CD4-positive, alpha-beta memory T cell (primary cell): ENCODE data around the gene TNNI2. TPM values are rescaled to one million over a fixed set of nuclear protein-coding genes. Genes with fewer than 3 reads are reported as not detected.

Source experiments
- CTCF ChIA-PET: fragments of 350-600 bp; sonication (Branson Sonifier 250); formaldehyde crosslinking; loops from one replicate; lab custom pipeline; 2021; ENCODE audit warnings: inconsistent platforms; ENCODE audit not compliant: partially characterized antibody; lab: Charles Lee
- POLR2A ChIA-PET: fragments of 350-600 bp; sonication (Branson Sonifier 250); formaldehyde crosslinking; loops from one replicate; lab custom pipeline; 2021; ENCODE audit not compliant: partially characterized antibody; lab: Charles Lee
- DNase-seq, 5 donors: peaks; one replicate each; pipeline versions ENCODE4 v3.0.0 to v3.0.0-alpha.2; 2020 to 2022; ENCODE audit warnings: mixed read lengths in 1 of 5
- H3K27ac ChIP-seq: one replicate; pipeline ENCODE4 v1.7.0; 2013; ENCODE audit warnings: low read depth, low read length
- H3K27me3 ChIP-seq: 2 replicates; pipeline ENCODE4 v1.7.0; 2013; ENCODE audit warnings: mild to moderate bottlenecking, low read length, moderate library complexity; ENCODE audit not compliant: insufficient read depth
- H3K36me3 ChIP-seq: 2 replicates; pipeline ENCODE4 v1.7.0; 2013; ENCODE audit warnings: mild to moderate bottlenecking, low read length, moderate library complexity; ENCODE audit not compliant: insufficient read depth
- H3K4me1 ChIP-seq: 2 replicates; pipeline ENCODE4 v1.7.0; 2013; ENCODE audit warnings: mild to moderate bottlenecking, low read length, moderate library complexity; ENCODE audit not compliant: insufficient read depth
- H3K4me3 ChIP-seq, 2 donors: one replicate each; pipeline ENCODE4 v1.7.0; 2013; ENCODE audit warnings: low read length in 2 of 2, mild to moderate bottlenecking in 1 of 2
- H3K9me3 ChIP-seq, 2 donors: one replicate each; pipeline ENCODE4 v1.7.0; 2013; ENCODE audit warnings: low read length in 2 of 2, control low read depth in 1 of 2; ENCODE audit not compliant: control insufficient read depth in 1 of 2
- H3K27ac Mint-ChIP-seq, 7 donors: one replicate each; pipeline ENCODE4 v1.8.0; 2020 to 2021; ENCODE audit warnings: mixed read lengths in 7 of 7, mild to moderate bottlenecking in 6 of 7, inconsistent platforms in 3 of 7, moderate library complexity in 3 of 7
- H3K27me3 Mint-ChIP-seq, 2 donors: one replicate each; pipeline ENCODE4 v1.8.0; 2020 to 2021; ENCODE audit warnings: mixed read lengths in 2 of 2
- H3K36me3 Mint-ChIP-seq, 2 donors: one replicate each; pipeline ENCODE4 v1.8.0; 2020 to 2021; ENCODE audit warnings: mixed read lengths in 2 of 2, inconsistent platforms in 1 of 2, mild to moderate bottlenecking in 1 of 2
- H3K4me1 Mint-ChIP-seq, 4 donors: one replicate each; pipeline ENCODE4 v1.8.0; 2020 to 2021; ENCODE audit warnings: mixed read lengths in 4 of 4, mild to moderate bottlenecking in 1 of 4
- H3K4me3 Mint-ChIP-seq, 8 donors: one replicate each; pipeline ENCODE4 v1.8.0; 2020 to 2021; ENCODE audit warnings: mixed read lengths in 8 of 8, mild to moderate bottlenecking in 7 of 8, moderate library complexity in 6 of 8, inconsistent platforms in 3 of 8
- H3K9me3 Mint-ChIP-seq, 8 donors: one replicate each; pipeline ENCODE4 v1.8.0; 2020 to 2021; ENCODE audit warnings: mixed read lengths in 8 of 8, mild to moderate bottlenecking in 5 of 8, inconsistent platforms in 3 of 8, moderate library complexity in 1 of 8
- intact Hi-C: fragments of 100-400 bp; cut with micrococcal nuclease; formaldehyde crosslinking; loops from one replicate; pipeline ENCODE4 v1.15.1; 2023
- polyA plus RNA-seq, 2 donors: library from polyadenylated mRNA; unstranded; fragments of 300-500 nt; fragmentation: Illumina TruSeq; gene quantifications; one replicate each; pipeline ENCODE4 v1.2.3, GENCODE V29; 2021
- total RNA-seq, 2 experiments: library from RNA; stranded (reverse); gene quantifications; one replicate each; pipeline ENCODE4 v1.2.3, GENCODE V29; 2021

The TNNI2 gene
- total and polyA plus RNA-seq, 4 experiments from 2014 or later, result not detected

DNA sequence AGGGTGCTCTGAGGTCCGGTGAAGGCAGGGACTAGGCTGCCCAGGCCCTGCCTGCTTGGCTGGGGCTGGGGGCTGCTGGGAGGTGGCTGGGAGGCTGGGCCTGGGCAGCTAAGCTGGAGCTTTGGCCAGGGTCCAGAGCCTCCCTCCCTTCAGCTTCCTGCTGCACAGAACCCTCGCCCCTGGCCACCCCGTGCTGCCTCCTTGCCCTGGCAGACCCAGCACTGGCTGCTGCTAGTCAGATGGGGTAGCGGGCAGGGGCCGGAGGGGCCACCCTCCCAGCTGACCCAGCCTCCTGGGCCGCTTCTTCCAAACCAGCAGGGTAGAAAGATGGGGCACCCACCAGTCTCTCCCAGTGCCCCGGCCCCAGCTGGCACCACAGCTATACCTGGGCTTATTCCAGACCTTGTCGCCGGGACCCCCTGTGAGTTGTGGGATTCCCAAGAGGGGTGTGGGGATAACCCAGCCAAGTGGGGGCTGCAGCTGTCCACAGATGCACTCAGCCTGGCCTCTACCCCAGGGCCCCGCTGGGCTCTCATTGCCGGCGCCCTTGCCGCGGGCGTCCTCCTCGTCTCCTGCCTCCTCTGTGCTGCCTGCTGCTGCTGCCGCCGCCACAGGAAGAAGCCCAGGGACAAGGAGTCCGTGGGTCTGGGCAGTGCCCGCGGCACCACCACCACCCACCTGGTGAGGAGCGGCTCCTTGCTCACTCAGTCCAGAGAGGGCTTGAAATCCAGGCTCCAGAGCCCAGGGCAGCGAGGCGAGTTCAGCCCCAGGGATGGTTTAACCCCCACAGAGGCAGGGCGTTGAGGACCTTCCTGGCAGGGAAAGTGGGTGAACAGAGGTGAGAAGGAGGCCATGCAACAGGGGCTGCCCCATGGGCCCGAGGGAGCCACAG, 3.8 kb upstream of the TNNI2 start, which contains the start of gene SYT8:
Gene SYT8, plus strand, starts transcription at position 212 of the 892 bp plus-strand sequence. Its CDS starts 116 bp downstream, at position 328.
- intact Hi-C loops, result no loop called here
- Histone ChIP-seq H3K4me3 (no peak within 1 kb of the TSS), H3K27me3 (no peaks in the 10 kb centered on the region), H3K27ac (no peak within 1 kb of the TSS), H3K36me3 (no peaks in the 10 kb centered on the region), H3K9me3 (no peaks in the 10 kb centered on the region), H3K4me1 (peaks cover 19% of the 10 kb centered on the region)
- ChIA-PET POLR2A (interaction anchor here (0.7 to 3.3 kb wide), 3 partner anchors 18 to 141 kb away, joined by 3 to 25 read pairs (median 4); partner anchors contain the start of gene LSP1), CTCF (interaction anchor here (0.9 to 10.0 kb wide), 12 partner anchors 10 to 316 kb away, joined by 3 to 351 read pairs (median 6); partner anchors contain the start of gene LSP1)
- H3K27me3 Mint-ChIP-seq, result peaks cover 3% of the 10 kb centered on the region in 2 donors
- H3K4me1 Mint-ChIP-seq, result peaks cover 4 to 5% (median 5%) of the 10 kb centered on the region in 4 donors
- H3K4me3 Mint-ChIP-seq, result no peak within 1 kb of the TSS
- H3K27ac Mint-ChIP-seq, result no peak within 1 kb of the TSS
- H3K36me3 Mint-ChIP-seq, result no peaks in the 10 kb centered on the region
- peak in 1 of 5 donors; percentile 24 for DNase-seq
- no peaks in the 10 kb centered on the region for H3K9me3 Mint-ChIP-seq

DNA sequence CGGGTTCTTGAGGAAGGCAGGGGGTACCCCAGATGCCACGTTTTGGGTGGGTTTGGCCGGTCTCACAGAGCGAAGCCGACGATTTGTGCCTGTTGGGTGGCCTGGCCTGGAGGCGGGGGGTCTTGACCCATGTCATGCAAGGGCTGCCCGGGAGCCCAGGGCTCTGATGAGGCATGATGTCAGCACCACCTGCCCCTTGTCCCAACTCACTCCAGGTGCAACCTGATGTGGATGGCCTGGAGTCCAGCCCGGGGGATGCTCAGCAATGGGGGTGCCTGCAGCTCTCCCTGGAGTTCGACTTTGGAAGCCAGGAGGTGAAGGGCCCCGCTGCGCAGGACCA, 3.1 kb upstream of the TNNI2 start:
- Mint-ChIP-seq H3K4me3 (no peak overlapping the region), H3K27me3 (peaks cover 3% of the 10 kb centered on the region in 2 donors), H3K4me1 (peaks cover 5 to 6% (median 6%) of the 10 kb centered on the region in 4 donors), H3K27ac (no peak overlapping the region), H3K36me3 (no peaks in the 10 kb centered on the region), H3K9me3 (no peaks in the 10 kb centered on the region)
- no peaks in the 10 kb centered on the region for H3K9me3 ChIP-seq
- peak in 1 of 5 donors; percentile 23 for DNase-seq
- intact Hi-C loops, result no loop called here
- H3K4me1 ChIP-seq, result peaks cover 22% of the 10 kb centered on the region
- no peaks in the 10 kb centered on the region for H3K27me3 ChIP-seq
- no peak overlapping the region for H3K27ac ChIP-seq
- ChIA-PET POLR2A (interaction anchor here (0.7 to 1.6 kb wide), 2 partner anchors 18 to 46 kb away, joined by 3 to 5 read pairs; no protein-coding TSS in a partner anchor), CTCF (interaction anchor here (1.2 to 10.0 kb wide), 6 partner anchors 86 to 318 kb away, joined by 3 to 351 read pairs (median 12); no protein-coding TSS in a partner anchor)
- H3K36me3 ChIP-seq, result no peaks in the 10 kb centered on the region
- no peak overlapping the region for H3K4me3 ChIP-seq

DNA sequence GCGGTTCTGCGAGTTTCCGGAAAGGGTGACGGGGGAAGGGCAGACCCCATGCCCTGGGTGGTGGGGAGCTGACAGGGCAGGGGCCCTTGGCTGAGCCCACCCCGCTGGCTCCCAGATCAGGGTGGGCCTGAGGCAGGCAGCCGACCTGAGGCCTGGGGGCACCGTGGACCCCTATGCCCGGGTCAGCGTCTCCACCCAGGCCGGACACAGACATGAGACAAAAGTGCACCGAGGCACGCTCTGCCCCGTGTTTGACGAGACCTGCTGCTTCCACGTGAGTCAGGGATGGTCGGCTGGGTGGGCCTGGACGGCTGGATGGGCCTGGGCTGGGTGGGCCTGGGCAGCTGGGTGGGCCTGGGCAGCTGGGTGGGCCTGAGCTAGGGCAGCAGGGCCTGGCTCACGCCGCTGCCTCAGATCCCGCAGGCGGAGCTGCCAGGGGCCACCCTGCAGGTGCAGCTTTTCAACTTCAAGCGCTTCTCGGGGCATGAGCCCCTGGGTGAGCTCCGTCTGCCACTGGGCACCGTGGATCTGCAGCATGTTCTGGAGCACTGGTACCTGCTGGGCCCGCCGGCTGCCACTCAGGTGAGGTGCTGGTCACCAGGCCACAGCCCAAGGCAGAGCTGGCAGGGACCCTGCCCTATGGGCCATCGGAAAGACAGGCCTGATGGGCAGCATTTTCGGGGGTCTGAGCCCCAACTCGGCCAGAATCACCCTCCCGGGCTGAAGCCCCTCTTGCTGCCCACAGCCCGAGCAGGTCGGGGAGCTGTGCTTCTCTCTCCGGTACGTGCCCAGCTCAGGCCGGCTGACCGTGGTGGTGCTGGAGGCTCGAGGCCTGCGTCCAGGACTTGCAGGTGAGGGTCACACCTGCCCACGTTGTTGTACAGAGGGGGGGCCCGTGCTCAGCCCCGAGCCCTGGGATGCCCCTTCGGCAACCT, 2.5 kb upstream of the TNNI2 start:
- intact Hi-C loops, result no loop called here
- CTCF ChIA-PET, result interaction anchor here (0.8 to 10.0 kb wide), 12 partner anchors 11 to 317 kb away, joined by 3 to 351 read pairs (median 4); no protein-coding TSS in a partner anchor
- Mint-ChIP-seq H3K9me3 (no peaks in the 10 kb centered on the region), H3K36me3 (no peaks in the 10 kb centered on the region), H3K4me1 (peaks cover 5 to 10% (median 6%) of the 10 kb centered on the region in 4 donors), H3K27me3 (peaks cover 3% of the 10 kb centered on the region in 2 donors), H3K27ac (peak overlapping the region in 1 of 7 donors; percentile 23), H3K4me3 (no peak overlapping the region)
- Histone ChIP-seq H3K27me3 (no peaks in the 10 kb centered on the region), H3K9me3 (no peaks in the 10 kb centered on the region), H3K4me1 (peaks cover 22% of the 10 kb centered on the region), H3K36me3 (no peaks in the 10 kb centered on the region), H3K4me3 (no peak overlapping the region), H3K27ac (no peak overlapping the region)
- POLR2A ChIA-PET, result interaction anchor here (0.7 to 1.6 kb wide), 3 partner anchors 18 to 112 kb away, joined by 3 to 5 read pairs (median 3); no protein-coding TSS in a partner anchor
- peak in 1 of 5 donors; percentile 30 for DNase-seq

DNA sequence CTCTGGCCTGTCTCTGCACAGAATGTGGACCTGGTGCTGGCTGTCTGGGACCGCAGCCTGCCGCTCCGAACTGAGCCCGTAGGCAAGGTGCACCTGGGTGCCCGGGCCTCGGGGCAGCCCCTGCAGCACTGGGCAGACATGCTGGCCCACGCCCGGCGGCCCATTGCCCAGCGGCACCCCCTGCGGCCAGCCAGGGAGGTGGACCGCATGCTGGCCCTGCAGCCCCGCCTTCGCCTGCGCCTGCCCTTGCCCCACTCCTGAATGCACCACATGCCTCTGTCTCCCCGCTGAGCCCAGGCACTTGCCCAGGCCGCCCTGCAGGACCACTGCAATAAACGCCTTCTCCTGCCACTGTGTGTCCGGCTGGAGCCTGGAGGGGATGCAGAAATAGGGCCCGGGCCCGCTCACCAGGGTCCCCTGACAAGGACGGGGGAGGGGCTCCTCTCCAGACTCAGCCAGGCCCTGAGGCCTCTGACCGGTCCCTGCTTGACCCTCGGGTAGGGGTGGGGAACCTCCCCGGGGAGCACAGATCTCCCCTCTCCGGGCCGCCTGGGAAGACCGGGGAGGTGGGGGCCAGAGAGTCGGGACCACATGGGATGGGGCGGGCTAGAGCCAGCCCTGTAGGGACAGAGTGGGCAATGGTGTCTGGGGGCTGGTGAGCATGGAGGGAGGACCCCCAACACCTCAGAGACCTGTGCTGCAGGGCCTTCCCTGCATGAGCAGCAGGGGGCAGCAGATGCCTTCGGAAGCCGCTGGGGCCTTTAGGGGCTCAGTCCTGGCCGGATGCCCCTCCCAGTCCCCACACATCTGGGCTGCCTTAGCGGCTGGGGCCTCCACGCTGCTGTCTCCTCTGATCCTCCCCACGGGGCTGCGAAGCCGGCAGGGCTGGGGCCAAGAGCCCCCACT, 1.4 kb upstream of the TNNI2 start:
- peaks cover 5 to 10% (median 6%) of the 10 kb centered on the region in 4 donors for H3K4me1 Mint-ChIP-seq
- H3K27ac Mint-ChIP-seq, result peak overlapping the region in 1 of 7 donors; percentile 30
- Histone ChIP-seq H3K9me3 (no peaks in the 10 kb centered on the region), H3K27ac (no peak overlapping the region), H3K27me3 (no peaks in the 10 kb centered on the region), H3K4me1 (peaks cover 20% of the 10 kb centered on the region), H3K4me3 (no peak overlapping the region), H3K36me3 (no peaks in the 10 kb centered on the region)
- H3K9me3 Mint-ChIP-seq, result no peaks in the 10 kb centered on the region
- POLR2A ChIA-PET, result interaction anchor here (1.6 to 5.5 kb wide), 2 partner anchors 16 kb away, joined by 5 to 27 read pairs; partner anchors contain the start of gene LSP1
- no peaks in the 10 kb centered on the region for H3K27me3 Mint-ChIP-seq
- no peak overlapping the region for H3K4me3 Mint-ChIP-seq
- peak; percentile 63 to 79 (median 75) for DNase-seq
- no peaks in the 10 kb centered on the region for H3K36me3 Mint-ChIP-seq
- intact Hi-C loops, result loop anchor here (1.0 kb wide), 3 partner anchors 15 to 81 kb away; no protein-coding TSS in a partner anchor
- CTCF ChIA-PET, result interaction anchor here (0.9 to 10.0 kb wide), 7 partner anchors 44 to 314 kb away, joined by 3 to 351 read pairs (median 5); no protein-coding TSS in a partner anchor

DNA sequence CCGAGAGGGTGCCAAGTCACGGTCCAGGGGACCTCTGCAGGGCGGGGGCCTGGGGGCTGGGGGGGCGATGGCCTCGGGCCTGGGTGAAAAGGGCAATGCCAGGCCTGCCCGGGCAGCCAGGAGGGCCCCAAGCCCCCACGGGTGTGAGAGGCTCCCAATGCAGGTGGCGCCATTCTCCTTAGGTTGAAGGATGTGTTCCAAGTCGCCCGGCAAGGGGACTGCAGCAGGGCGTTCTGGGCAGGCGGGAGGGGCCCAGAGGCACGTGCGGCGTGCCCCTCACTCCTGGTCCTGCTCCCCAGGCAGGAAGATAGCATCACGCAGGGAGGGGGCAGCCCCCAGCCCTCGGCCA, 730 bp upstream of the TNNI2 start:
- Histone ChIP-seq H3K4me3 (no peak overlapping the region), H3K9me3 (no peaks in the 10 kb centered on the region), H3K36me3 (no peaks in the 10 kb centered on the region), H3K27ac (no peak overlapping the region), H3K27me3 (no peaks in the 10 kb centered on the region), H3K4me1 (peaks cover 18% of the 10 kb centered on the region)
- Mint-ChIP-seq H3K36me3 (no peaks in the 10 kb centered on the region), H3K27ac (no peak overlapping the region), H3K4me1 (peaks cover 5 to 12% (median 6%) of the 10 kb centered on the region in 4 donors), H3K9me3 (no peaks in the 10 kb centered on the region), H3K27me3 (no peaks in the 10 kb centered on the region), H3K4me3 (no peak overlapping the region)
- intact Hi-C loops, result loop anchor here (1.0 kb wide), 1 partner anchor 14 kb away; no protein-coding TSS in a partner anchor
- no peak for DNase-seq
- CTCF ChIA-PET, result interaction anchor here (0.8 to 1.8 kb wide), 6 partner anchors 18 to 313 kb away, joined by 3 to 6 read pairs (median 4); no protein-coding TSS in a partner anchor
- POLR2A ChIA-PET, result interaction anchor here (5.5 kb wide), 1 partner anchor 15 kb away, joined by 27 read pairs; the partner anchor contains the start of gene LSP1
